SH-SY5Y (cell line): Measurements from ENCODE around the gene PAPPA.

ENCODE experiments used
- GATA2 ChIP-seq: IDR thresholded peaks from 2 replicates; pipeline ENCODE4 v1.6.1; 2011; ENCODE audit warnings: mild to moderate bottlenecking, low read depth, low read length
- GATA3 ChIP-seq: IDR thresholded peaks from 2 replicates; pipeline ENCODE4 v1.6.1; 2011; ENCODE audit warnings: low read depth, mild to moderate bottlenecking, low read length, moderate library complexity

- TF ChIP-seq GATA2 (no peak), GATA3 (no peak)
Measured at GRCh38 chr9:116369706-116370105, 216.1 kb downstream of the PAPPA start.
